Measurements from ENCODE around the gene GRIK1.

The GRIK1 gene

DNA sequence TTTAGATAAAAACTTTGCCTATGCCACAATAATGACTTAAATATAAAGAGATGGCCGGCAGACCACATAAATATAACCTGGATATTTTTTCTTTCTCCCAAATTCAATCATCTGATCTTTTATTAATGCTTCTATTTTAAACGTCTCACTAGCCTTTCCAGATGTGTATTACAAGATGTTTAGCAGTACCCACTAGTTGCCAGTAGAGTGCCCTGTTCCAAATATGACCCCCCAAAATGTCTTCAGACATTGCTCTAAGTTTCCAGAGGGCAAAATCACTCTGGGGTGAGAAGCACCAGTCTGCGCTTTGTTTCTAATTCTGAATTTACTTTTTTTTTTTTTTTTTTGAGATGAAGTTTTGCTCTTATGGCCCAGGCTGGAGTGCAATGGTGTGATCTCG, 268.1 kb downstream of the GRIK1 start:
- no peak for DNase-seq (ENCODE audit: low read depth in 3 of 3)

DNA sequence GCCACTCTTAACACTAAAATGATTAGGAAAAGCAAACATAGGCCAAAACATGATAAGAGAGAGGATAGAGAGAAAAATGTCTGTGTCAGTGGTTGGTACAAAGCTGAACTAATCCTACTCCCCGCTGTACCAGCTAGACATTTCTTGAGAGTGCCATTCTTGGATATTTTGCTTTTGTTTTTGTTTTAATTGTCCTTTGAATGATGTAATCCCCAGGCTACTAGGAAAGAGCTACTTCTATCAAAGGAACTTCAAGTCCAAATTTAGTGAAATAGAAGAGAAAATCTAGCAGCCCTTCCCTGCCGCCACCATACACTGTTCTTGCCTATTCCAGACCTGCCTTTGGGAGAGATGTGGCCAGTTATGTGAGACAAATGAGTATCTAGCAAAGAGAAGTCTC, 269.6 kb downstream of the GRIK1 start:
- no peak for DNase-seq (ENCODE audit: low read depth in 3 of 3)

GRCh38 chr21:29669416-29669815, 270.4 kb downstream of the GRIK1 start:
- no peak for DNase-seq (ENCODE audit: low read depth in 3 of 3)

DNA sequence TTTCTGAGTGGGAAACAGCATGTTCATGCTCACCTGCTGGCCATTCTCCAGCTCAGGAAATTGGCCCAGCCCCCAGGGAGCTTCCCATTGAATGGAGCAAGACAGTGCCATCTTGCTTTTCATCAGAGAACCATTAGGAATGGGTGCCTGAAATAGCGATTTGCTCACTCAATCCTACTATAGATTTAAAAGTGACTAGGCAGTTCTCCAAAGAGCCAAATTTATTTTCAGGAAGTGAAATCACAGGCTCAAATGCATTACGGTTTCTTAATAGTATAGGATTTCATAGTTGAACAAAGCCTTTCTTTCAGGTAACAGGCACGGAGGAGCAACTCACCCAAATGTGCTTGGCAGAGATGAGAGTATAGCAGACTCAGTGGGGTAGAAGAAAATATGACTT, 272.1 kb downstream of the GRIK1 start:
- DNase-seq (ENCODE audit: low read depth in 3 of 3): no peak

- DNase-seq (ENCODE audit: low read depth in 3 of 3): no peak
Observed at GRCh38 chr21:29664615-29665014, 275.2 kb downstream of the GRIK1 start.

GRCh38 chr21:29661672-29662442, 277.9 kb downstream of the GRIK1 start:
- DNase-seq (ENCODE audit: low read depth in 3 of 3): no peak

- DNase-seq (ENCODE audit: low read depth in 3 of 3): no peak
Observed at GRCh38 chr21:29660047-29660720, 279.6 kb downstream of the GRIK1 start.

GRCh38 chr21:29658934-29659203, 280.9 kb downstream of the GRIK1 start:
- no peak for DNase-seq (ENCODE audit: low read depth in 3 of 3)

DNA sequence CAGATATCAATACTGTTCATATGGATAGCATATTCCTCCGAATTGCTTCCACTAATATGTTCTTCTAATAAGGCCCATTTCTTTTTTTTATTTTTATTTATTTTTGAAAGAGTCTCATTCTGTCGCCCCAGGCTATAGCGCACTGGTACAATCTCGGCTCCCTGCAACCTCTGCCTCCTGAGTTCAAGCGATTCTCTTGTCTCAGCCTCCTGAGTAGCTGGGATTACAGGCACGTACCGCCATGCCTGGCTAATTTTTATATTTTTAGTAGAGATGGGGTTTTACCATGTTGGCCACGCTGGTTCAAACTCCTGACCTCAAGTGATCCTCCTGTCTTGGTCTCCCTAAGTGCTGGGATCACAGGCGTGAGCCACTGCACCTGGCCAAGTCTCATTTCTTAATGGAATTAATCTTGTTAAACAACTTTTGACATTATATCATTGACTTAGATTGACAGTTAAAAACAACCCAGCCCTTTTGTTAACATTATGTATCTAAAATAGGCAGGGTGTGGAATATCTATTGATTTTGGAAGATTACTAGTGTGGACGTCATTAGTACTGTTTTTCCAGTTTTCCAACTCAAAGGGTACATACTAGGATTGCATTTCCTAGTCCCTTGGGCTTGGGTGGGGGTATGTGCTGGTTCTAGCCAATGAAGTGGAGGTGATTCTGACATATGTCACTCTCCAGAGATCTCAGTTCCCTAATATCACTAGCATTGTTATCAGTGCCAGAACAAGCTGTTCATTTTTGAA, 281.4 kb downstream of the GRIK1 start:
- DNase-seq (ENCODE audit: low read depth in 3 of 3): no peak

DNA sequence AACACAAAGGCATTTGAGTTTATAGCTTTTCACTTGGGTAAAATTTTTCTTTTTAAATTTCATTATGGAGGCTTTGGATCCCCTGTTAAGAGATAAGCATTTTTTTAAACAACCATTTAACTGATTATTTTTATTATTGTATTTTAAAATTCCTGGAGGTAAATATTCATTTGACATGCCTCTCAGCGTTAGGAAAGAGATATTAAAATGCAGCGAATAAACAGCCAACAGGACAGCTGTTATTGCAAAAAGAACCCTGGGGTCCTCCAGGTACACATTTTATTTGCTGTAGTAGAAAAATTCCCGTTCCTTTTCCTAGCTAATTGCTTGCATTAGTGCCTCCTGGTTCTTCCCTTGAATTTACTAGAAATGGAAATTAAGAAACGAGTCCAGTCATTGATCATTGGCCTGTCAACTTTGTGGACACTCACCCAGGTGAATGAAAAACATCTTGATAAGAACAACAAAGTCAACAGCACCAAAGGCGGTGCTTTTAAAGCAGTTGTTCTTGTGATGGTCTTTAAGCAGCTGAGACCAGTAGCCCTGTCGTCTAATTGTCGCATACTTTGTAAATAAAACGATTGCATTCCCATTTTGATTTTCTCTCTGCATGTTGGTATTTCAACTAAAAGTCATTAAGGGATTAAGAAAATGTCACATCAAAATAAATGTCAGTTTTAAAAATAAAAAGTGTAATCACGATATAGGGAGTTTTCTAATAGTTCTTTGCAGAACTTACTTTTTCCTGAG, 282.4 kb downstream of the GRIK1 start:
- DNase-seq (ENCODE audit: low read depth in 3 of 3): no peak

DNA sequence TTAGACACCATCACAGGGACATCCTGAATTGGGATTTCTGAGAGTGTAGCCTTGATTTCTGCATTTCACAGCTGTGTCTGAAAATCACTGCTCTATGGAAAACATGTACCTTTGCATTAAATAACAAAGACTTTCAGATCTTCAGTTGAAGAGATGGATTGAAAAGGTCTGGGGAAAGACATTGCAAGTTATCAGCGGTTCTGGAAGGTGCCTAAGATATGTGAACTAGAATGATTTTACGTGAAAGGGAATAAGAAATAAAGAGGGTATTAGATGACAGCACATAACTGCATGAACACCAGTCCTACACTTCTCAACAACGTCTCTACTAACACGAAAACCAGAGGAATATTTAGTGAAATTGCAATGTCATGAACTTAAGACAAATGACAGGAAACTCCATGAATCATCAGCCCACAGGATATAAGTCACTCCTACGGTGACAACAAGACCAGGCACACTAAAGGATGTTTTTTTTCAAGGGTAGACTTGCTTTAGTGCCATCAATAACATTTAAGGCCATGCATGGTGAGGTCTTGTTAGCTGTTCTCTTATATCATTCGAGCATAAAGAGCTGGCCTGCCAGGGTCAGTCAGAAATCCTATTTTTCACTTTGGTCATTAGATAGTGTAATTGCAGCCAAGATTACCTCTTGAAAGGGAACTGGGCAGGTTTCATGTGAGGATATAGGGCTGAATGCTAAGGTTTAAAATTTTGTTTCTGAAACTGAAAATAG, 283.1 kb downstream of the GRIK1 start:
- no peak for DNase-seq (ENCODE audit: low read depth in 3 of 3)

GRCh38 chr21:29655577-29655976, 284.2 kb downstream of the GRIK1 start:
- no peak for DNase-seq (ENCODE audit: low read depth in 3 of 3)

- DNase-seq (ENCODE audit: low read depth in 3 of 3): no peak
Observed at GRCh38 chr21:29654855-29655254, 284.9 kb downstream of the GRIK1 start.

DNA sequence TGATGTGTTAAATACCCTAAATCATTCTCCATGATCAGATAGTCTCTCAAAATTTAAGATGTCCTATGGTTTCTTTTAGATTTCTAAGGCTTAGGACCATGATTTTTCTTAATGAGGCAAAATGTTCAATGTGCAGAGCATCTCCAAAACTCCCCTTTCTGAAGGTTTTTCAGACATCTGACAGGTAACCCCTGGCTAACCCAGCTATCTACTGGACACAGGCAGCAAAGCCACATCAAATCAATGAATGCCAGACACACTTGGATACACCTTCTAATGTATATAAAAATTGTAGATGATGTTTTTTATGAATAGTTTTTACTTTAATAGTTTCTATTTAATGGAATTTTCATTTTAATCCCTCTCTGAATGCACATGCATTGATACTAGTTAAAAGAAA, 285.6 kb downstream of the GRIK1 start:
- DNase-seq (ENCODE audit: low read depth in 3 of 3): no peak

DNA sequence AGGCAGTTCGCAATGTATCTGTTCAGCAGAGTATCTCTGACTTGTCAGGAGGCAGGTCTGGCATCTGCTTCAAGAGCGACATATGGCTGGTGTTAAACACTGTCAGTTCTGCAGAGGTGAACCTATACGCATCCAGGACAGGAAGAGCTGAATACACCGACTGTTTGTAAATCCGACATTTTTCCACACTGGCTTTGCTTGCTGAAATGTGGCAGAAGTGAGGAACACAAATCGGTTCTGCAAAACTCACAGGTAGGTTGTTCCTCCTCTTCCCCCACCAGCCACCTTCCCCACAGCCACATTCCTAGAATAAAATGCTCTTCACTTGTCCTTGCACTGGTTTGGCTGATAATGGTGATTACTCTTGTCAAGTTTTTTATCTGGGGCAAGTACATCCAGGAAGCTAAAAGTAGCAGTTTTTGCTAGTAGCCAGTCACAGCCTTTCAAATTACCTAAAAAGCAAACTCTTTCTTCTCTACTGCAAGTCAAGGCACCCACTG, 289.2 kb downstream of the GRIK1 start:
- DNase-seq (ENCODE audit: low read depth in 3 of 3): no peak

GRCh38 chr21:29649406-29649814, 290.4 kb downstream of the GRIK1 start:
- DNase-seq (ENCODE audit: low read depth in 3 of 3): no peak

GRCh38 chr21:29648710-29649240, 291.0 kb downstream of the GRIK1 start:
- DNase-seq (ENCODE audit: low read depth in 3 of 3): no peak

- no peak for DNase-seq (ENCODE audit: low read depth in 3 of 3)
Observed at GRCh38 chr21:29647353-29647781, 292.4 kb downstream of the GRIK1 start.

- no peak for DNase-seq (ENCODE audit: low read depth in 3 of 3)
Observed at GRCh38 chr21:29645666-29646553, 293.9 kb downstream of the GRIK1 start.

DNA sequence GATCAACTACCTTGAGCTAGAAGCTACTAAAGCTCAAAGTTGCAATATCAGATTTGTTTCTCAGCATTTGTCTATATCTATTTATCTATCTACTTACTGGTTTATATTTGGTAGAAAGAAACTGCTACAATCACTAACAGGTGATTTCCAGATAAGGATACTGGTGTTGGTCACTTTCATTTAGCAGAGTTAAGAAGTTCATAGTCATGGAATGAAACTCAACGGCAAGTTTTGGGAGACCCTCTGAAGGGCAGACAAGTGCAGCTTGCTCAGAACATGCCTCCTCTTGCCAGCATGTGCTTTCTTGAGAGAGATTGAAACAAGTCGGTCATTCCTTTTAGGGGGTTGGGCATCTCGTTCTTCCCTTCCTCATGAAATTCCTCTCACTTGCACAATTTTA, 296.5 kb downstream of the GRIK1 start:
- DNase-seq (ENCODE audit: low read depth in 3 of 3): no peak

All from stimulated activated CD4-positive, alpha-beta T cell treated with anti-CD3 and anti-CD28 coated beads, TNF-alpha, amount 100 ng/mL, for 4 hours (primary cell).